Left forelimb (tissue), 1 donor: ENCODE data around the gene NOS1AP.

ENCODE experiments used
- DNase-seq: peaks from one replicate; pipeline ENCODE4 v3.0.0-alpha.2; 2018; ENCODE audit warnings: low spot score

Gene NOS1AP

GRCh38 chr1:162220009-162220539 lies 150.6 kb downstream of the NOS1AP start:
- DNase-seq: no peak

DNA sequence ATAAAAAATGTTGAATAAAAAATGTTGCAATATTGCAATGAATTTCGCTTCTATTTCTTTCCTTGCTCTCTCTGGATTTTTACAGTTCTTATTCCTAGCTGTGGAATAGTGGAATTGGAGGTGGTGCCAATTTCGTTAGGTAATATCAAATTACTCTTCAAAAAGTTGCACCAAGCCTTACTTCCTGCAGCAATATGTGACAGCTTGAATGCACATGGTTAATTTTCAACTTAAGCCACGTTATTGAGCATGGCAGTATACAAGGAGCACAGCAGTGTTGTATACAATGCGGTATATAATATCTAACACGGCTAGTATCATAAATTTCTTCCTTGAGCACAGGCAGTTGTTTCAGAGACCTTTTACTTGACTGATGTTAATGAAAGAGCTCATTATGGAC lies 152.5 kb downstream of the NOS1AP start:
- DNase-seq: no peak

DNA sequence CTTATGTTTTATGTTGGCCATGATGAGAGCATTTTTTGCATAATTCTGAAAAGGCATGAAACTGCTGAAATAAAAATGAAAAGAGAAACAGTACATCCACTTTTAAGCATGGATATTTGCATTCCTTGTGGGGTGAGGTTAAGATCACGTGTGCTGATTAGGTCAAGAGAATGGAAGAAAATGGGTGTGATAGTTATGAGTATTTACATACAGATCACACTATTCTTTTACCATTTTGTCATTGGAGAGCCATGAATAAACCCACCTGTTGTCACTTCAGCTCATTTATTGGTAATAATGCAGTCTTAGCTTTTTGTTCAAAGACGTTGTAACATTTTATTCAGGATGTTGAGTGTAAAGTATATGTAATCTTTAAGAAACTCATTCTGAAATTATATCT lies 153.2 kb downstream of the NOS1AP start:
- no peak for DNase-seq

- no peak for DNase-seq
Observed at GRCh38 chr1:162223488-162223887, 154.0 kb downstream of the NOS1AP start.

DNA sequence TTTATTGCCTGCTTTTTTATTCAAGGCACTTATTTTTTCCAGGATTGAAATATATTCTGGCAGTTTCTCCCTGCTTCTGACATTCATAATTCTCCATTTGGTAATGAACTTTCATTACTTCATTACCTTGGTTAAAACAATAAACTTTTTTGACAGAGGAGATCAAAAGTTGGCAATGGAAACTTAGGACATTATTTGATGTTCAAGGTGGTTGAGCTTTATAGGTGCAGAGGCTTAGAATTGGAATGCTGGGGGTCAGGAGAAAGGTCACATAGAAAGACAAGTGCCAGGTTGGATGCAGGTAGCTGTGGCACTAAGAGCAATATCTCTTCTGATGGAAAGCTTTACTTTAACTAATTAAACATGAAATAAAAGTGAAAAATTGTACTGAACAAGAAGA lies 154.8 kb downstream of the NOS1AP start:
- DNase-seq: no peak

GRCh38 chr1:162228586-162228985 lies 159.1 kb downstream of the NOS1AP start:
- no peak for DNase-seq

GRCh38 chr1:162229549-162229948 lies 160.1 kb downstream of the NOS1AP start:
- DNase-seq: no peak

DNA sequence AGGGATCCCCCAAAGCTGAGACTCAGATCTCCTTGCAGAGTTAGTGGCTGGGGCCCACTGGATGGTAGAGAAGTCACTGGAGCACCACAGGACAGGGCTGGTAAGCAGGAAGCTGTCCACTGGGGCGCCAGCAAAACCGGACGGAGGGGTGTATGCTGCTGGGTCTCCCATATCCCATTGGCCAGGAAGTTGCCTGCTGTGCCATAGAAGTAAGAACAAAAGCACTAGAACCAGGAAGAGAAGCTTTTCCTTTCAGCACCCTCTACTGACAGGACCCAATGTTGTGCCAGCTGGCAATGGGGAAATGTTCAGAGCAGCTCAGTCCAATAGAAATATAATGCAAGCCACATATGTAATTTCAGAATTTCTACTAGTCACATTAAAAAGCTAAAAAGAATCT lies 160.6 kb downstream of the NOS1AP start:
- DNase-seq: no peak

GRCh38 chr1:162230517-162230916 lies 161.0 kb downstream of the NOS1AP start:
- no peak for DNase-seq

GRCh38 chr1:162232034-162232711 lies 162.7 kb downstream of the NOS1AP start:
- DNase-seq: no peak

GRCh38 chr1:162233066-162233465 lies 163.6 kb downstream of the NOS1AP start:
- DNase-seq: no peak

DNA sequence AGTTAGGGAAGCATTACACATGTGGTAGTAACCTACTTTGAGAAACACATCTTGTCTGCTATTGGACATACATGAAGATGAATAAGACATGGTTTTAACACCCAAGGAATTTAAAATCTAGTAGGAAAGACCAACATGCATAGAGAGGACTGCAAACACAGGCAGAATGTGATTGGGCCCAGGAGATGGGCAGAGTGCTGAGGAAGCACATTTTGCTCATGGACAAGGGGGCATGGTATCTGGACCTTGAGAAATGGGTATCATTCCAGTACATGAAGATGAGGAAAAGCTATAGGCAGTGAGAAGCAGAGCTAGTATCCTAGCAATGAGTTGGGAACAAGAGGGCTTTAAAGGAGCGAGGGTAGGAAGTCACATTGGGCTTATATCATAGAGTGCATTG lies 164.4 kb downstream of the NOS1AP start:
- no peak for DNase-seq

- DNase-seq: no peak
Observed at GRCh38 chr1:162234571-162234970, 165.1 kb downstream of the NOS1AP start.

DNA sequence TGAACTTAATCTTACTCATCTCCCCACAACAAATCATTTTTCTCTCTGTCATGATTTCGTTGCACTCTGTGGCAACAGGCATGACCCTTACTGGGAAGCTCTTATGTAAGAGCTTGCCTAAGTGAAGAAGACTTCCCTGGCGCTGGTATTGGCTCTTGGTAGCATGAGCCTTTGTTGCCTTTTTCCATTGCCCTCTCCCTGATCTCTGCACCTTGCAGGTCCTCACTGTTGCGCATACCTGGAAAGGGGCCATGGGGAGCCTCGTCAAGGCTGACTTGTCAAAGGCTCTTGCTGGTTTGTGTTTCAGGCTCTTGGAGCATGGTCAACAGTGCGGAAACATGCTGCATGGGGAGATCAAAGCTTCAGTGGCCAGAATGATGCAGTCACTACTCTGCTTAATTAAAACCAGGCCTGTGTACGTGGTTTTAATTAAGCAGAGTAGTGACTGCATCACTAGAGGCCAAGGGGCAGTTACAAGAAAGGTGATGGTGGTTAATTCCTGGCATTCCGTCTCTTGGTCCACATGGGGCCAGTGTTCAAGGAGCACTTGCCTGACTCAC lies 165.8 kb downstream of the NOS1AP start:
- DNase-seq: no peak

- DNase-seq: no peak
Observed at GRCh38 chr1:162236201-162236600, 166.7 kb downstream of the NOS1AP start.

DNA sequence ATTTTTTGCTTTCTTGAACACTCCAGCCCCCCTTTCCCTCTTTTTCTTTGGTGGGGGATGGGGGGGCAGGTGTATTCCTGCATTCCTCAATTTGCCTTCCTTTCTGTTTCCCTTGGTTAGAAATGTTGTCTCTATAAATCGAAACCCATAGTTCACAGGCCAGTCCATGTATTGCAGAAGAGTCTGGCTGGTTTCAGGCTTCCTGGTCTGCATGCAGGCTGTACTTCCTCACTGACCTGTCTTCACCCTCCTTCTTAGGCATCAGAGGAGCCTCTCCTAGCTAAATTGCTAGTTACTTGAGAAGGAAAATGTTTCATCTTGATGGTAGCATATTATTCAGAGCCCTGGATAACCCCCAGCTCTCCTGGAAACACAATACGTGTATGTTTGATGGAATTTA lies 167.1 kb downstream of the NOS1AP start:
- no peak for DNase-seq

DNA sequence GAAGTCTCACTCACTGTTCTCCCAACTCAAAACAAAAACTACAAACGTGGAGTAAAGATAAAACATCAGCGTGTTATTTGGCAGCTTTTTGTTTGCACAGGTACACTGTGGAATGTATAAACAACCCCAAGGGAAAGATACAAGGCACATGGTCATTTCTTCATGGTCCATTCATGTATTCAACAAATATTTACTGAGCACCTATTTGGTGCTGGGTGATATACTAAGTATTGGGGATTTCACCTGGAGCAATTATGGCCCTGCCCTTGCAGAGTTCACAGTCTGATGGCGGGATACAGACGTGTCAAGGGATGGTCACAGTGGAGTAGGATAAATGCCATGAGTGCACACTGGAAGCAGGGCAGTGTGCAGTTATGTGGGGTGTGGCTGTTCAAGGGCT lies 171.1 kb downstream of the NOS1AP start:
- DNase-seq: no peak

GRCh38 chr1:162242804-162243203 lies 173.3 kb downstream of the NOS1AP start:
- no peak for DNase-seq

- DNase-seq: no peak
Observed at GRCh38 chr1:162248854-162249535, 179.5 kb downstream of the NOS1AP start.

DNA sequence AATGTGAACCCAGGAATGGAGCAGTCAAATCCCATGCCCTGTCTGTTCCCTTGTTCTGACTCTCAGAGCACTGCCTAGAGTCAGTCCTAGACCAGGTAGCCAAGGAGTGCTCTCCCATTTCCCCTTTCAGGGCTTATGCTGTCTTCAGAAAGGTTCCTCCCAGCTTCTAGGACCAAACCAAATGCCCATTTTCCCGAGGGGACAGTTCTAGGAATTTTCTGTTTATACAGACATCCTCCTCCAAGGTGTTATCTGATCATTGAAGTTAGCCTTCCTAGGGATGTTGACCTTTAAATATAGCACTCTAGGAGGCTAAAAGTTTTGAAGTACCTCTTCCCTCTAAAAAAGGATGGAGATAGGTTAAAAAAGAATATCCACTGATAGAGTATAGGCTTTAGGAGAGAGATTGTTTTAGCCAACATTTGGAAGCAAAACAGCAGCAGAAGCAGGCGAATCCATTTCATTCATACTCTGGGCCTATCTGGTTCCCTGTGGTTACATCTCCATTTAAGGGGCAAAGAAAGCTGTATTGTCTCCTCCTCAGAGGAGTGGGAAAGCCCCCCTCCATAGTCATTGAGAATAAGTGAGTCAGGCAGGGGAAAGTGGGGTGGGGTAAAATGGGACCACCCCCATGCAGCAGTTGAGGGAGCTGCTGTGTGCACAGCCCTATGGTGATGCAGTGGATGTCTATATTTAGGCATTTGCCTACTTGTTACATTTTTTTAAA lies 180.7 kb downstream of the NOS1AP start:
- no peak for DNase-seq

GRCh38 chr1:162251102-162251501 lies 181.6 kb downstream of the NOS1AP start:
- DNase-seq: no peak

- DNase-seq: no peak
Observed at GRCh38 chr1:162252214-162252613, 182.7 kb downstream of the NOS1AP start.

DNA sequence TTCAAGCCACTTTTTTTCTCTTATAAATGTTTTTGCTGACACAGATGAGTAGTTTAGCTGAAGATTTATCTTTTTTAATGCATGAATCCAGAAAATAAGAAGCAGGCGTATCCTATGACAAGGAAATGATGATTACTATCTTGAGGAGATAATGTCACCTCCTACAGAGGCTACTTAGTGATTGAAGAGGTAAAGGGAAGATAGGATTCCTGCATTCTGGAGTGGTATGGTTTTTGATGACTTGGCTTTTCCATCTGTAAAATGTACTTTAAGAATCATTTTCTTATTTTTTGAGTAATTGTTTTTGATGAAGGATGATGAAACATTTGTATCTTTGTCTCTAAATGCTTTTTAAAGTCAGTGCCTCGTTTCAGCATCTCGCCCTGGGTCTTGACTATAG lies 184.3 kb downstream of the NOS1AP start:
- no peak for DNase-seq
